IPS-20b (cell line): ENCODE results near the gene PTPRB.

Source experiments
- H3K27ac ChIP-seq: one replicate; pipeline ENCODE4 v1.5.1; 2013; ENCODE audit warnings: low read length
- H3K27me3 ChIP-seq: 2 replicates; pipeline ENCODE4 v1.6.1; 2013; ENCODE audit warnings: mild to moderate bottlenecking, low read length, inconsistent platforms; ENCODE audit not compliant: insufficient read depth
- H3K36me3 ChIP-seq: 2 replicates; pipeline ENCODE4 v1.6.1; 2013; ENCODE audit warnings: low read depth, mild to moderate bottlenecking, inconsistent platforms, low read length, moderate library complexity; ENCODE audit not compliant: insufficient read depth
- H3K4me1 ChIP-seq: 2 replicates; pipeline ENCODE4 v1.6.1; 2013; ENCODE audit warnings: mild to moderate bottlenecking, control low read depth, inconsistent platforms, low read length, moderate library complexity; ENCODE audit not compliant: insufficient read depth
- H3K4me3 ChIP-seq: 2 replicates; pipeline ENCODE4 v1.5.1; 2013; ENCODE audit warnings: mild to moderate bottlenecking, low read length, inconsistent platforms
- H3K9ac ChIP-seq: 2 replicates; pipeline ENCODE4 v1.6.1; 2013; ENCODE audit warnings: low read depth, mild to moderate bottlenecking, inconsistent platforms, low read length, moderate library complexity
- H3K9me3 ChIP-seq: 2 replicates; pipeline ENCODE4 v1.6.1; 2013; ENCODE audit warnings: mild to moderate bottlenecking, low read depth, low read length, inconsistent platforms; ENCODE audit not compliant: insufficient read depth

PTPRB gene

GRCh38 chr12:70641691-70642090, 4.5 kb upstream of the PTPRB start:
- Histone ChIP-seq H3K36me3 (no peaks in the 10 kb centered on the region), H3K9me3 (no peaks in the 10 kb centered on the region), H3K4me3 (no peak overlapping the region), H3K27me3 (no peaks in the 10 kb centered on the region), H3K9ac (no peak overlapping the region), H3K27ac (no peak overlapping the region), H3K4me1 (peaks cover 23% of the 10 kb centered on the region)

GRCh38 chr12:70640901-70641300, 3.7 kb upstream of the PTPRB start:
- Histone ChIP-seq H3K36me3 (no peaks in the 10 kb centered on the region), H3K27ac (no peak overlapping the region), H3K4me1 (peaks cover 16% of the 10 kb centered on the region), H3K9ac (no peak overlapping the region), H3K27me3 (no peaks in the 10 kb centered on the region), H3K4me3 (no peak overlapping the region), H3K9me3 (no peaks in the 10 kb centered on the region)

GRCh38 chr12:70639535-70639934, 2.3 kb upstream of the PTPRB start:
- Histone ChIP-seq H3K9ac (no peak overlapping the region), H3K36me3 (no peaks in the 10 kb centered on the region), H3K4me1 (0 out of 2 replicates have a peak, but pooled peaks cover 4% of the 10 kb centered on the region), H3K4me3 (no peak overlapping the region), H3K27me3 (no peaks in the 10 kb centered on the region), H3K9me3 (no peaks in the 10 kb centered on the region), H3K27ac (no peak overlapping the region)

GRCh38 chr12:70638639-70639360, 1.6 kb upstream of the PTPRB start:
- no peak overlapping the region for H3K9ac ChIP-seq
- H3K27ac ChIP-seq, result no peak overlapping the region
- no peaks in the 10 kb centered on the region for H3K27me3 ChIP-seq
- H3K9me3 ChIP-seq, result no peaks in the 10 kb centered on the region
- H3K36me3 ChIP-seq, result no peaks in the 10 kb centered on the region
- H3K4me3 ChIP-seq, result no peak overlapping the region
- 0 out of 2 replicates have a peak, but pooled peaks cover 4% of the 10 kb centered on the region for H3K4me1 ChIP-seq

- Histone ChIP-seq H3K36me3 (no peaks in the 10 kb centered on the region), H3K27me3 (no peaks in the 10 kb centered on the region), H3K4me1 (0 out of 2 replicates have a peak, but pooled peaks cover 4% of the 10 kb centered on the region), H3K9ac (no peak overlapping the region), H3K27ac (no peak overlapping the region), H3K4me3 (no peak overlapping the region), H3K9me3 (no peaks in the 10 kb centered on the region)
Observed at GRCh38 chr12:70635755-70636154, 1.5 kb downstream of the PTPRB start.

- Histone ChIP-seq H3K9me3 (no peaks in the 10 kb centered on the region), H3K27me3 (no peaks in the 10 kb centered on the region), H3K9ac (no peak overlapping the region), H3K4me1 (0 out of 2 replicates have a peak, but pooled peaks cover 3% of the 10 kb centered on the region), H3K4me3 (no peak overlapping the region), H3K27ac (no peak overlapping the region), H3K36me3 (no peaks in the 10 kb centered on the region)
Observed at GRCh38 chr12:70628701-70629480, 8.3 kb downstream of the PTPRB start.

- no peaks in the 10 kb centered on the region for H3K27me3 ChIP-seq
- no peak overlapping the region for H3K4me3 ChIP-seq
- no peak overlapping the region for H3K9ac ChIP-seq
- no peak overlapping the region for H3K27ac ChIP-seq
- 0 out of 2 replicates have a peak, but pooled peaks cover 3% of the 10 kb centered on the region for H3K4me1 ChIP-seq
- H3K9me3 ChIP-seq, result no peaks in the 10 kb centered on the region
- no peaks in the 10 kb centered on the region for H3K36me3 ChIP-seq
Observed at GRCh38 chr12:70627677-70628076, 9.6 kb downstream of the PTPRB start.

GRCh38 chr12:70626180-70626579, 11.0 kb downstream of the PTPRB start:
- Histone ChIP-seq H3K9ac (no peak overlapping the region), H3K27ac (no peak overlapping the region), H3K27me3 (no peaks in the 10 kb centered on the region), H3K4me3 (no peak overlapping the region), H3K36me3 (no peaks in the 10 kb centered on the region), H3K9me3 (no peaks in the 10 kb centered on the region), H3K4me1 (0 out of 2 replicates have a peak, but pooled peaks cover 3% of the 10 kb centered on the region)

- Histone ChIP-seq H3K4me1 (peaks cover 10% of the 10 kb centered on the region), H3K27me3 (no peaks in the 10 kb centered on the region), H3K9me3 (no peaks in the 10 kb centered on the region), H3K4me3 (no peak overlapping the region), H3K9ac (no peak overlapping the region), H3K36me3 (no peaks in the 10 kb centered on the region), H3K27ac (no peak overlapping the region)
Observed at GRCh38 chr12:70619471-70620152, 17.6 kb downstream of the PTPRB start.

- Histone ChIP-seq H3K9me3 (no peaks in the 10 kb centered on the region), H3K27ac (no peak overlapping the region), H3K4me3 (no peak overlapping the region), H3K9ac (no peak overlapping the region), H3K27me3 (no peaks in the 10 kb centered on the region), H3K4me1 (peaks cover 18% of the 10 kb centered on the region), H3K36me3 (no peaks in the 10 kb centered on the region)
Observed at GRCh38 chr12:70618371-70618770, 18.9 kb downstream of the PTPRB start.

- Histone ChIP-seq H3K9me3 (no peaks in the 10 kb centered on the region), H3K9ac (no peak overlapping the region), H3K27ac (no peak overlapping the region), H3K27me3 (no peaks in the 10 kb centered on the region), H3K36me3 (no peaks in the 10 kb centered on the region), H3K4me1 (peaks cover 18% of the 10 kb centered on the region), H3K4me3 (no peak overlapping the region)
Observed at GRCh38 chr12:70617450-70617849, 19.8 kb downstream of the PTPRB start.
